GM19463 (cell line): Measurements from ENCODE around the gene ADRB1.
A peak's percentile ranks its signal among the peaks of the same experiment; 100 is the strongest.

Experiments used
- ATAC-seq: cut with Tn5 transposase; IDR thresholded peaks from one replicate; pipeline ENCODE4 v1.9.1; 2021; ENCODE audit warnings: mild to moderate bottlenecking, moderate library complexity; ENCODE audit not compliant: unreplicated experiment

Gene ADRB1

DNA sequence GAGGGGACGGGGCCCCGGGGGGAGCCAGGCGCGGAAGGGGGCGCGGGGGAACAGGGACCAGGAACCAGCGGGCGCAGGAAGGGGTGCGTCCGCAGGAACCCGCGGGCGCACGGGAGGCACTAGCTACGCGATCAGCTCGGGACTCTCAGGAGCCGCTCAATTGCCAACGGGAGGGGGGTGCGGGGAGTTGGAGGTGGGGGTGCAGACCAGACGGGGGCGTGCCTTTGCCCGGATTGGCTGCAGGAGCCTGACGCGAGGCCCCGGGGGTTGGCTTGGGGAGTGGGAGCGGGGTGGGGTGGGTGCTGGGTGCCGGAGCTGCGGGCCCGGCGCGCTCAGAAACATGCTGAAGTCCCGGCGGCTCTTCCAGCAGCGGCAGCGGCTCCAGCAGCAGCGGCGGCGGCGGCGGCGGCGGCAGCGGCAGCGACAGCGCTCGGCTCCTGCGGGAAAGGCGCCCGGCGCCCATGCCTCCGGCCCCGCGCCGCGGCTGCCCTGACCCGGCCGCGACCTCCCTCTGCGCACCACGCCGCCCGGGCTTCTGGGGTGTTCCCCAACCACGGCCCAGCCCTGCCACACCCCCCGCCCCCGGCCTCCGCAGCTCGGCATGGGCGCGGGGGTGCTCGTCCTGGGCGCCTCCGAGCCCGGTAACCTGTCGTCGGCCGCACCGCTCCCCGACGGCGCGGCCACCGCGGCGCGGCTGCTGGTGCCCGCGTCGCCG is at the start of gene ADRB1:
ADRB1 (plus strand) TSS at position 335 of the 715 bp plus-strand sequence; CDS start at position 602, 267 bp downstream.
- ATAC-seq: peak; percentile 49

- no peak for ATAC-seq
These were observed 48.5 kb upstream of the ADRB1 start for GRCh38 chr10:113995201-113995600.

DNA sequence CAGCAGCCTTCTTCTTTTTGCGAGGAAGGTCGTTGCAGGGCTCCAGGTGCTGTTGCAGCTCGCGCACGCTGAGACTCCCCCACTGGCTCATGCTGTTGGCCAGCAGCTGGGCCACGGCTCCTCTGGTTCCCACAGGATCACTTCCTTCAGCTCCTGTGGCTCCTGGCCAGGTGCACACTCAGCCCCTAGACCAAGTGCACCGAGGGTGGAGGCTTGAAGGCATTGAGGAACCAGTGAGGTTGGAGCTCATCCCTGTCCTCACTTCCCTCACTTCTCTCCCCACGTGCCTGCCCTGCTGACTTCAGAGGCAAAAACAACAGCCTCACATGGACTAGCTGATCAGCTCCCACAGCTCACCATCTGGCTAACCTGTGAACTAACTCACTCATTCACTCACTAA is 46.2 kb upstream of the ADRB1 start:
- ATAC-seq: no peak

GRCh38 chr10:113999531-113999930 is 44.1 kb upstream of the ADRB1 start:
- no peak for ATAC-seq

GRCh38 chr10:114000457-114001010 is 43.1 kb upstream of the ADRB1 start:
- ATAC-seq: no peak

DNA sequence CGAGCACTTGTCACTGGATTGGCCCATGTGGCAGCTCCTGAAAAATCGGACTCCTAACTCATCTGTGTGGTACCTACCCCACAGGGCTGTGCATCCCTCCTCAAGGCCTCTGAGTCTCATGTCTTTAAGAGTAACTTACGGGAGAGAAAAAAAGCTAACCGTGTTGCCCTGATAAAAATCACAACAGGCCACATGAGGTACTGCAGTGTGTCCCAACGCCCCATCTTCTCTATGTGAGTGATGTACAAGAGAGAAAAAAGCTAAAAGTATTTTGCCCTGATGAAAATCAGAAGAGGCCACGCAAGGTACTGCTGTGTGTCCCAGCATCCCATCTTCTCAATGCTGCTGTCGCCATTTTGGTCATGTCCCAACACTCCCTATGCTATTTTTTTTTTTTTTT is 41.2 kb upstream of the ADRB1 start:
- no peak for ATAC-seq

- no peak for ATAC-seq
These were observed 40.3 kb upstream of the ADRB1 start for GRCh38 chr10:114003161-114003941.

DNA sequence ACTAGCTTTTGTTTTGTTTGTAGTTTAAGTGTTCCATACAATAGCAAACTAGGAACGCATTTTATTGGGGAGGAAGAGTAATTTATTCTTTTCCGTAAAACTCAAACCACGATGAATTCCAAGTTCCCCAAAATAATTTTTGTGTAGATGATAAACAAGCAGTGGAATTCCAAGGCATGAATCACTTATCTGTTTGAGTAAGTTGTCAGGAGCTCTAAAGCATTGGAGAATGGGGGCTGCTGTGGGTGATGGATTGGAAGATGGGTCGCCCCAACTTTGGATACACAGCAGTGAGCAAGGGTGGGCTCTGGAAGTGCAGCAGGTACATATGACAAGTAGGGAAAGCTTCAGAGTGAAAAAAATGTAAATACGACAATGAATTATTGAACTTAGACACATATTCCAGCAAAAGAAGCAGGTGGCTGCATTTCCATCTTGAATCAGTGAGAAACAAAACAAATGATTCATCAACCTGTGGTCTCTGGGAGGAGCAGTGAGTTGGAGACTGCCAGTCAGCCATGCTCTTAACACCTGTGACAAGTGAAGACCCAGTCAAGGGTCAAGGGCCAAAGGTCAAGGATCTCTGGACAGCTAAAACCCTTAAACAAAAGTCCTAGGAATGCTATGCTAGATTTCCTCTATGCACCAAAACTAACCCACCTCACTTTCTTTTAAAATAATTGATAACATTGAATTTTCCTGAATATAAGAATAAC is 34.2 kb upstream of the ADRB1 start:
- no peak for ATAC-seq

GRCh38 chr10:114010316-114010715 is 33.4 kb upstream of the ADRB1 start:
- ATAC-seq: no peak

- ATAC-seq: no peak
These were observed 31.0 kb upstream of the ADRB1 start for GRCh38 chr10:114012650-114013049.

GRCh38 chr10:114015708-114016107 is 28.0 kb upstream of the ADRB1 start:
- no peak for ATAC-seq

GRCh38 chr10:114017271-114017670 is 26.4 kb upstream of the ADRB1 start:
- ATAC-seq: no peak

GRCh38 chr10:114017873-114018272 is 25.8 kb upstream of the ADRB1 start:
- ATAC-seq: no peak

DNA sequence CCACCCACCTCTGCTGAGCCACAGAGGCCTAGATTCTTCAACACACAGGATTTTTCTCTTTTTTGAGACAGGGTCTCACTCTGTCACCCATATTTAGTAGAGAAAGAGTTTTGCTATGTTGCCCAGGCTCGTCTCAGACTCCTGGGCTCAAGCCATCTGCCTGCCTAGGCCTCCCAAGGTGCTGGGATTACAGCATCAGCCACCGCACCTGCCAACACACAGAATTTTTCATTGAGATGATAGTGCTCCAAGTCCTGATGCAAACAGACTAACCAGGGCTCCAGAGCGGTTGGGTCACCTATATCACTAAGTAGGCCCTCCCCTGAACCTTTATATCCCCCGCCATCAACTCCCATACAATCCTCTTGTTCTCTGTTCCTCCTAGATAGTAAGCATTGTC is 24.4 kb upstream of the ADRB1 start:
- ATAC-seq: no peak

DNA sequence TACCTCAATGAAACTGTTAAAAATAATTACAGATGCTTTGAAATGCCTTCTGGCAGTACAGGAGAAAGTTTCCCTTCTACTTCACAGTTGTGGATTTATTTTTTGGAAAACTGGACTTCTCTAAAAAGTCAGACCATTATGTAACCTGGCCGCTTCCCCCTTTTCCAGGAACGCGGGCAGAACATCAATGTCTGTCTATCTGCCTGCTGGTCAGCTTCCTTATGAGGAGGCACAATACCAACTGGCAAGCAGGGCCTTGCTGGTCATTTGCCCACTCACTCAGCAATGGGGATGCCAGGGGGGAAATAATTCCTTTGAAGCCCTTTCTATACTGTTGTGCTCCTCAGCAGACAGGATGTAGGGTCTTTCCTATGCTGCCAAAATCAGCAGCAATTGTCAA is 22.5 kb upstream of the ADRB1 start:
- ATAC-seq: no peak

- no peak for ATAC-seq
These were observed 21.7 kb upstream of the ADRB1 start for GRCh38 chr10:114021717-114022680.

- no peak for ATAC-seq
These were observed 20.7 kb upstream of the ADRB1 start for GRCh38 chr10:114022766-114023597.

DNA sequence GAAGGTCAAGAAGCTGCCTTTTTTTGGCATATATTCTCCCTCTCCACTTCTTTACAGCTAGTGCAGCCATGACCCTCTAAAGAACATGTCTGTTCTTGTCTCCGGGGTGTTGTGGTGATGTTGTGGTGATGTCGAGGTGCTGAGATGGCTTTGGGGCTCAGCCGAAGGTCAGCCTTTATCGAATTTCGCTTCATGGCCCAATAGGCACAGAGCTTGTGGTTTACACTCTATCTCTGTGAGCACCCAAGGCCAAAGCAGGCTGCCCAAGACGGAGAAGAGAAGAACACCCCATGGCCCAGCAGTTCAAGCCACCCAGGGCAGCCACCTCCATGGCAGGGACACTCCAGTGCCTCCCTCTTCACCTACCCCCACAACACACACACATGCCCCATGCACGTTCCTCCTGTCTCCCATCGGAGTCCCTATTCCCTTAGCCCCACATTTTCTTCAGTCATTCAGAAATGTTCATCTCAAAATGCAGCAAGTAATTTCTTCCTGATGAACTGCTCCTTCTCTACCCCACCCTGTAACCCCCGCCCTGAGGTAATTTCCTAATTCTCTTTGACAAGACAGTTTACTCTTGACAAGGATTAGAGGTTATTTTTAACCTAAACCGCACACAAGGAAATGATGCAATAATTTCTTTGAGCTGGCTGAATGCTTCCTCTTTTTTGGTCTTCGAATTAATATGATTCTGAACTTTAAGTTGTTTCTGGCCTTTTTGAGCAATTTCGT is 18.6 kb upstream of the ADRB1 start:
- ATAC-seq: peak; percentile 74
